Measurements from ENCODE around the gene NT5C.

The NT5C gene

GRCh38 chr17:75090871-75091854 is 40.4 kb downstream of the NT5C start:
- peak; percentile 27 for DNase-seq

- DNase-seq: no peak
Observed at GRCh38 chr17:75088465-75089417, 42.8 kb downstream of the NT5C start.

- DNase-seq: peak; percentile 92
Observed at GRCh38 chr17:75087558-75088453, 43.7 kb downstream of the NT5C start, which contains the start of gene SLC16A5. SLC16A5 (plus strand) TSS chr17:75087954; CDS start chr17:75093637, 5,683 bp downstream.

GRCh38 chr17:75087182-75087557 is 44.4 kb downstream of the NT5C start:
- DNase-seq: no peak

GRCh38 chr17:75086496-75087181 is 44.9 kb downstream of the NT5C start:
- no peak for DNase-seq

- no peak for DNase-seq
Observed at GRCh38 chr17:75084039-75084660, 47.4 kb downstream of the NT5C start.

- DNase-seq: no peak
Observed at GRCh38 chr17:75082683-75083082, 48.9 kb downstream of the NT5C start.

GRCh38 chr17:75081611-75082540 is 49.7 kb downstream of the NT5C start:
- DNase-seq: no peak

Data from right hindlimb (tissue), 1 donor.